BE2C (cell line): Measurements from ENCODE around the gene CLTCL1.

Experiments
- DNase-seq: peaks from one replicate; pipeline ENCODE4 v3.0.0-alpha.2; 2020
- H3K27me3 ChIP-seq: fragments of 250-450 bp; sonication (Bioruptor Pico); 2 replicates; pipeline ENCODE4 v1.5.1; 2020; ENCODE audit warnings: mild to moderate bottlenecking
- H3K36me3 ChIP-seq: fragments of 250-450 bp; sonication (Bioruptor Pico); 2 replicates; pipeline ENCODE4 v1.5.1; 2020; ENCODE audit warnings: mild to moderate bottlenecking
- H3K4me1 ChIP-seq: fragments of 250-450 bp; sonication (Bioruptor Pico); 2 replicates; pipeline ENCODE4 v1.5.1; 2020
- H3K4me3 ChIP-seq: 2 replicates; pipeline ENCODE4 v1.5.1; 2011; ENCODE audit warnings: low read depth, low read length
- H3K9me3 ChIP-seq: fragments of 250-450 bp; sonication (Bioruptor Pico); 2 replicates; pipeline ENCODE4 v1.5.1; 2020
- TF ChIP-seq, protein P1 (sequence below): IDR thresholded peaks from 2 replicates; pipeline ENCODE4 v1.5.1; 2012; ENCODE audit warnings: mild to moderate bottlenecking, low read depth, low read length

CLTCL1 gene

GRCh38 chr22:19137384-19138216 is 153.9 kb downstream of the CLTCL1 start:
- no peaks in the 10 kb centered on the region for H3K9me3 ChIP-seq
- H3K36me3 ChIP-seq, result peaks cover 77% of the 10 kb centered on the region
- H3K4me3 ChIP-seq, result no peak overlapping the region

DNA sequence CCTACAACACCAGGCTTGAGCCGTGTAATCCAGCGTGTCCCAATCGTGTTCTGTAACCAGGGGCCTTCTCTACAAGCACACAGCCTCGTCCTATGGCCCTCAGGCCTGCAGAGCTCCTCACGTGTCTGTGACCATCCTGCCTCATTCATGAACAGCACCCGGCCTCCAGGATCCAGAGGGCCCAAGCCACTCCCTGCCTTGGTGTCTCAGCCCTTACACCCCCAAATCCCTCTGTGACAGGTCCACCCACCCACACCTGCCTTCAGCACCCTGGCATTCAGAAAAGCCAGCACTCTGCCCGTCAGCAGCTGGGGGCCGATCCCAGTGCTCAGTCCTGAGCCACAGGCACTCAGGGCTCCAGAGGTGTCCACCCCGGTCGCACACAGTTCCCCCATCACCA is 154.6 kb downstream of the CLTCL1 start:
- Histone ChIP-seq H3K36me3 (peaks cover 70% of the 10 kb centered on the region), H3K4me3 (no peak overlapping the region), H3K9me3 (no peaks in the 10 kb centered on the region), H3K27me3 (no peaks in the 10 kb centered on the region), H3K4me1 (no peaks in the 10 kb centered on the region)
- DNase-seq, result no peak
- TF ChIP-seq, protein P1, sequence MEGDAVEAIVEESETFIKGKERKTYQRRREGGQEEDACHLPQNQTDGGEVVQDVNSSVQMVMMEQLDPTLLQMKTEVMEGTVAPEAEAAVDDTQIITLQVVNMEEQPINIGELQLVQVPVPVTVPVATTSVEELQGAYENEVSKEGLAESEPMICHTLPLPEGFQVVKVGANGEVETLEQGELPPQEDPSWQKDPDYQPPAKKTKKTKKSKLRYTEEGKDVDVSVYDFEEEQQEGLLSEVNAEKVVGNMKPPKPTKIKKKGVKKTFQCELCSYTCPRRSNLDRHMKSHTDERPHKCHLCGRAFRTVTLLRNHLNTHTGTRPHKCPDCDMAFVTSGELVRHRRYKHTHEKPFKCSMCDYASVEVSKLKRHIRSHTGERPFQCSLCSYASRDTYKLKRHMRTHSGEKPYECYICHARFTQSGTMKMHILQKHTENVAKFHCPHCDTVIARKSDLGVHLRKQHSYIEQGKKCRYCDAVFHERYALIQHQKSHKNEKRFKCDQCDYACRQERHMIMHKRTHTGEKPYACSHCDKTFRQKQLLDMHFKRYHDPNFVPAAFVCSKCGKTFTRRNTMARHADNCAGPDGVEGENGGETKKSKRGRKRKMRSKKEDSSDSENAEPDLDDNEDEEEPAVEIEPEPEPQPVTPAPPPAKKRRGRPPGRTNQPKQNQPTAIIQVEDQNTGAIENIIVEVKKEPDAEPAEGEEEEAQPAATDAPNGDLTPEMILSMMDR, result no peak

More at GRCh38 chr22:19137384-19138216, 153.9 kb downstream of the CLTCL1 start:
- Histone ChIP-seq H3K4me1 (no peaks in the 10 kb centered on the region), H3K27me3 (no peaks in the 10 kb centered on the region)
- DNase-seq, result no peak
- TF ChIP-seq, protein P1, result no peak

DNA sequence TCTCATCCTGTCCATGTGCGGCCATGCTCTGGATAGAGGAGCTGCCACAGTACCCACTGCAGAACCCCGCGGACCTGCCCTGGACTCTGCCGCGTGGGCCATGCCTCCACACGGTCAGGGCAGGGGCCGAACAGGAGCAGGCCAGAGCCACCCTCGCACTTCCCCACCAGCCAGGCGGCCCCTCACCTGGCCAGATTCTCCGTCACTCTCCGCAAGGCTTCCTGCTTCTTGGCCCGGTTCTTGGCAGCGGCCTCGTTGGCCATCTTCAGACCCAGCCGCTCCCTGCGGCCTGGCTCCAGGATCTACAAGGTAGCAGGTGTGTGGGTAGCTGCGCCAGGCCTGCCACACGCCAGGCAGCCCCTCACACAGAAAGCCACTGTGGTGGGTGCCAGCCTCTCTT is 156.6 kb downstream of the CLTCL1 start:
- H3K4me1 ChIP-seq, result no peaks in the 10 kb centered on the region
- TF ChIP-seq, protein P1, result no peak
- H3K9me3 ChIP-seq, result no peaks in the 10 kb centered on the region
- H3K4me3 ChIP-seq, result no peak overlapping the region
- H3K36me3 ChIP-seq, result peaks cover 56% of the 10 kb centered on the region
- no peaks in the 10 kb centered on the region for H3K27me3 ChIP-seq
- no peak for DNase-seq

- H3K9me3 ChIP-seq, result no peaks in the 10 kb centered on the region
- no peak for DNase-seq
- no peaks in the 10 kb centered on the region for H3K4me1 ChIP-seq
- H3K36me3 ChIP-seq, result peaks cover 50% of the 10 kb centered on the region
- H3K4me3 ChIP-seq, result no peak overlapping the region
- no peaks in the 10 kb centered on the region for H3K27me3 ChIP-seq
- TF ChIP-seq, protein P1, result no peak
Measured at GRCh38 chr22:19134176-19134831, 157.2 kb downstream of the CLTCL1 start.

DNA sequence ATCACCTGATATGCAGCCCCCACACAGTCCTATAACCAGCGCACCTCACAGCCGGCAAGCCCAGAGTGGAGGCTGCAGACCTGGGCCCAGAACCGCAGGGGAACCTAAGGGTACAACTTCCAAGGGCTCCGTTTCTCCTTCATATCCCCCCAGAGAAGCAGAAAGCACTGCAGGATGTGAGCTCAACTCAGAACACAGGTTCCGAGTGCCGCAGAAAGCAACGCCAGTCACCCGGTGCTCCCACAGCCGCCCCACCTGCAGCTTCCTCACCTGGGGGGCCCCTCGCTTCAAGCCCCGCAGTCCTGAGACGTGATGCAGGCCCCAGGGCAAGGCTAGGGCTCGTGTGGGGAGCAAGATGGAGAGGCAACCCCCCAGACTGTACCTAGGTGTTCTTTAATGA is 158.0 kb downstream of the CLTCL1 start:
- peaks cover 42% of the 10 kb centered on the region for H3K36me3 ChIP-seq
- no peaks in the 10 kb centered on the region for H3K4me1 ChIP-seq
- TF ChIP-seq, protein P1, result no peak
- DNase-seq, result no peak
- no peaks in the 10 kb centered on the region for H3K27me3 ChIP-seq
- no peaks in the 10 kb centered on the region for H3K9me3 ChIP-seq
- H3K4me3 ChIP-seq, result no peak overlapping the region
